MV-4-11 (cell line): Measurements from ENCODE around the gene IMMP2L.

ENCODE experiments used
- DNase-seq: peaks from one replicate; lab custom pipeline; 2025; lab: John Stamatoyannopoulos, UW

Gene IMMP2L

GRCh38 chr7:111210996-111211395 lies 351.3 kb downstream of the IMMP2L start:
- no peak for DNase-seq

GRCh38 chr7:111210043-111210442 lies 352.2 kb downstream of the IMMP2L start:
- DNase-seq, result no peak

GRCh38 chr7:111205251-111205650 lies 357.0 kb downstream of the IMMP2L start:
- DNase-seq, result no peak

GRCh38 chr7:111202321-111202720 lies 360.0 kb downstream of the IMMP2L start:
- DNase-seq, result no peak

- no peak for DNase-seq
These were observed 362.6 kb downstream of the IMMP2L start for GRCh38 chr7:111199643-111200042.

- DNase-seq, result peak; percentile 65
These were observed 364.0 kb downstream of the IMMP2L start for GRCh38 chr7:111198255-111198654.

- DNase-seq, result no peak
These were observed 365.6 kb downstream of the IMMP2L start for GRCh38 chr7:111196655-111197054.

GRCh38 chr7:111192614-111193413 lies 369.5 kb downstream of the IMMP2L start:
- DNase-seq, result no peak

GRCh38 chr7:111190804-111191203 lies 371.5 kb downstream of the IMMP2L start:
- no peak for DNase-seq

GRCh38 chr7:111184987-111185386 lies 377.3 kb downstream of the IMMP2L start:
- no peak for DNase-seq

GRCh38 chr7:111183321-111183720 lies 379.0 kb downstream of the IMMP2L start:
- no peak for DNase-seq

GRCh38 chr7:111180338-111180737 lies 382.0 kb downstream of the IMMP2L start:
- no peak for DNase-seq

- DNase-seq, result no peak
These were observed 386.3 kb downstream of the IMMP2L start for GRCh38 chr7:111175908-111176441.

- DNase-seq, result no peak
These were observed 387.8 kb downstream of the IMMP2L start for GRCh38 chr7:111174510-111174909.

- DNase-seq, result no peak
These were observed 388.3 kb downstream of the IMMP2L start for GRCh38 chr7:111173990-111174389.

GRCh38 chr7:111173528-111173927 lies 388.8 kb downstream of the IMMP2L start:
- DNase-seq, result no peak

GRCh38 chr7:111172564-111173257 lies 389.6 kb downstream of the IMMP2L start:
- DNase-seq, result no peak

- no peak for DNase-seq
These were observed 394.1 kb downstream of the IMMP2L start for GRCh38 chr7:111168182-111168581.

GRCh38 chr7:111164442-111164841 lies 397.9 kb downstream of the IMMP2L start:
- DNase-seq, result no peak

GRCh38 chr7:111162692-111163091 lies 399.6 kb downstream of the IMMP2L start:
- DNase-seq, result no peak

GRCh38 chr7:111160297-111160696 lies 402.0 kb downstream of the IMMP2L start:
- DNase-seq, result no peak

- no peak for DNase-seq
These were observed 402.9 kb downstream of the IMMP2L start for GRCh38 chr7:111159426-111159825.

- DNase-seq, result no peak
These were observed 411.6 kb downstream of the IMMP2L start for GRCh38 chr7:111150709-111151108.
